Neuronal stem cell (in vitro differentiated cells): ENCODE measurements around the gene CNPY4.

Experiments
- DNase-seq: peaks from one replicate; pipeline ENCODE4 v3.0.0-alpha.2; 2013; ENCODE audit warnings: low spot score
- H2AFZ ChIP-seq: one replicate; pipeline ENCODE4 v1.6.1; 2013; ENCODE audit warnings: mild to moderate bottlenecking, low read length, inconsistent platforms
- H2AK5ac ChIP-seq: 2 replicates; pipeline ENCODE4 v1.6.1; 2013; ENCODE audit warnings: low read depth, mild to moderate bottlenecking, inconsistent platforms, low read length, moderate library complexity, mixed read lengths
- H2BK120ac ChIP-seq: 2 replicates; pipeline ENCODE4 v1.6.1; 2013; ENCODE audit warnings: low read depth, mild to moderate bottlenecking, inconsistent platforms, low read length, moderate library complexity, mixed read lengths
- H2BK12ac ChIP-seq: one replicate; pipeline ENCODE4 v1.6.1; 2013; ENCODE audit warnings: low read length, inconsistent platforms
- H2BK15ac ChIP-seq: 2 replicates; pipeline ENCODE4 v1.6.1; 2013; ENCODE audit warnings: mild to moderate bottlenecking, low read length, inconsistent platforms, mixed read lengths
- H2BK5ac ChIP-seq: one replicate; pipeline ENCODE4 v1.6.1; 2013; ENCODE audit warnings: inconsistent platforms, mild to moderate bottlenecking, low read length, moderate library complexity
- H3K14ac ChIP-seq: one replicate; pipeline ENCODE4 v1.6.1; 2013; ENCODE audit warnings: low read length, inconsistent platforms
- H3K18ac ChIP-seq: 2 replicates; pipeline ENCODE4 v1.6.1; 2013; ENCODE audit warnings: low read length, inconsistent platforms
- H3K23ac ChIP-seq: 2 replicates; pipeline ENCODE4 v1.6.1; 2013; ENCODE audit warnings: low read depth, mild to moderate bottlenecking, mixed read lengths, low read length, inconsistent platforms; ENCODE audit not compliant: poor library complexity
- H3K27ac ChIP-seq: replicated peaks from 3 replicates; pipeline ENCODE4 v1.5.1; 2013; ENCODE audit warnings: low read length, inconsistent platforms
- H3K27me3 ChIP-seq, 3 experiments: 2 replicates each; pipeline ENCODE4 v1.6.1; 2013; ENCODE audit warnings: low read length in 3 of 3, mild to moderate bottlenecking in 2 of 3, inconsistent platforms in 1 of 3, low read depth in 1 of 3, mixed read lengths in 1 of 3, moderate library complexity in 1 of 3; ENCODE audit not compliant: control insufficient read depth in 3 of 3, insufficient read depth in 3 of 3
- H3K36me3 ChIP-seq, 2 donors: replicated peaks in 1 of 2; 2 replicates each; pipeline ENCODE4 v1.6.1; 2013; ENCODE audit warnings: low read length in 2 of 2; ENCODE audit not compliant: control insufficient read depth in 2 of 2, insufficient read depth in 2 of 2
- H3K4ac ChIP-seq: 2 replicates; pipeline ENCODE4 v1.6.1; 2013; ENCODE audit warnings: inconsistent platforms, mild to moderate bottlenecking, low read length, moderate library complexity
- H3K4me1 ChIP-seq, 2 donors: 1 replicate in 1 of 2; 2 replicates in 1 of 2; pipeline ENCODE4 v1.6.1; 2013; ENCODE audit warnings: low read length in 2 of 2, low read depth in 1 of 2; ENCODE audit not compliant: control insufficient read depth in 2 of 2, insufficient read depth in 1 of 2
- H3K4me2 ChIP-seq: one replicate; pipeline ENCODE4 v1.6.1; 2013; ENCODE audit warnings: mild to moderate bottlenecking, low read length, inconsistent platforms; ENCODE audit not compliant: insufficient read depth, poor library complexity, severe bottlenecking
- H3K4me3 ChIP-seq, 2 donors: 2 replicates each; pipeline ENCODE4 v1.5.1; 2013; ENCODE audit warnings: low read length in 2 of 2, mild to moderate bottlenecking in 2 of 2, inconsistent platforms in 1 of 2, moderate library complexity in 1 of 2
- H3K79me1 ChIP-seq: one replicate; pipeline ENCODE4 v1.6.1; 2013; ENCODE audit warnings: low read depth, mild to moderate bottlenecking, inconsistent platforms, low read length, moderate library complexity
- H3K9ac ChIP-seq: one replicate; pipeline ENCODE4 v1.6.1; 2013; ENCODE audit warnings: mild to moderate bottlenecking, low read depth, low read length, inconsistent platforms; ENCODE audit not compliant: poor library complexity
- H3K9me3 ChIP-seq, 2 donors: replicated peaks in 1 of 2; 2 replicates each; pipeline versions ENCODE3 to v1.6.1; 2013; ENCODE audit warnings: low read length in 2 of 2, mild to moderate bottlenecking in 2 of 2, inconsistent platforms in 1 of 2, low read depth in 1 of 2, mixed read lengths in 1 of 2, moderate library complexity in 1 of 2; ENCODE audit not compliant: control insufficient read depth in 2 of 2, insufficient read depth in 1 of 2
- H4K8ac ChIP-seq: one replicate; pipeline ENCODE4 v1.6.1; 2013; ENCODE audit warnings: low read depth, mild to moderate bottlenecking, inconsistent platforms, low read length, moderate library complexity
- H4K91ac ChIP-seq: one replicate; pipeline ENCODE4 v1.6.1; 2013; ENCODE audit warnings: low read length, low read depth, mild to moderate bottlenecking, inconsistent platforms; ENCODE audit not compliant: poor library complexity
- WGBS, 2 donors: extraction: QIAGEN DNeasy Blood & Tissue Kit; methylation state at CpG; one replicate each; pipeline ENCODE4 v1.1.7; 2013; ENCODE audit warnings: missing lambda C conversion rate in 2 of 2, mixed read lengths in 1 of 2; ENCODE audit not compliant: insufficient read length in 2 of 2, insufficient replicate concordance in 1 of 2; ENCODE audit errors: extremely low coverage in 2 of 2; 5-methylcytosine and 5-hydroxymethylcytosine counted together

The CNPY4 gene

GRCh38 chr7:100101016-100101862 is 18.2 kb upstream of the CNPY4 start, which contains the start of the genes AP4M1 and MCM7:
Gene AP4M1 (plus strand): TSS chr7:100101643. CDS start chr7:100101715, 72 bp downstream.
Gene MCM7 (minus strand): TSS chr7:100101397. CDS start chr7:100101294, 103 bp downstream.
- Histone ChIP-seq H3K9ac (peak within 1 kb of the TSS; percentile 99), H2BK120ac (peak within 1 kb of the TSS; percentile 92), H3K79me1 (peaks cover 8% of the 10 kb centered on the region), H4K8ac (no peak within 1 kb of the TSS), H2AK5ac (peak within 1 kb of the TSS; percentile 88), H3K23ac (peak within 1 kb of the TSS; percentile 86), H3K4me3 (peak within 1 kb of the TSS; percentile 99), H3K4ac (peak within 1 kb of the TSS; percentile 80), H3K14ac (peak within 1 kb of the TSS; percentile 99), H3K4me2 (peak within 1 kb of the TSS; percentile 69), H3K27me3 (no peaks in the 10 kb centered on the region), H4K91ac (peak within 1 kb of the TSS; percentile 99), H3K27ac (peak within 1 kb of the TSS; percentile 94), H3K9me3 (no peaks in the 10 kb centered on the region), H3K18ac (peak within 1 kb of the TSS; percentile 99), H2BK15ac (no peak within 1 kb of the TSS), H2BK12ac (no peak within 1 kb of the TSS), H2BK5ac (peak within 1 kb of the TSS; percentile 94), H3K4me1 (peaks cover 10 to 20% of the 10 kb centered on the region in 2 donors), H2AFZ (peak within 1 kb of the TSS; percentile 88), H3K36me3 (peaks cover 39 to 69% of the 10 kb centered on the region in 2 donors)
- WGBS, 2 donors = no CpG with 5 or more reads among the region's 80 CpGs
- peak; percentile 99 for DNase-seq

DNA sequence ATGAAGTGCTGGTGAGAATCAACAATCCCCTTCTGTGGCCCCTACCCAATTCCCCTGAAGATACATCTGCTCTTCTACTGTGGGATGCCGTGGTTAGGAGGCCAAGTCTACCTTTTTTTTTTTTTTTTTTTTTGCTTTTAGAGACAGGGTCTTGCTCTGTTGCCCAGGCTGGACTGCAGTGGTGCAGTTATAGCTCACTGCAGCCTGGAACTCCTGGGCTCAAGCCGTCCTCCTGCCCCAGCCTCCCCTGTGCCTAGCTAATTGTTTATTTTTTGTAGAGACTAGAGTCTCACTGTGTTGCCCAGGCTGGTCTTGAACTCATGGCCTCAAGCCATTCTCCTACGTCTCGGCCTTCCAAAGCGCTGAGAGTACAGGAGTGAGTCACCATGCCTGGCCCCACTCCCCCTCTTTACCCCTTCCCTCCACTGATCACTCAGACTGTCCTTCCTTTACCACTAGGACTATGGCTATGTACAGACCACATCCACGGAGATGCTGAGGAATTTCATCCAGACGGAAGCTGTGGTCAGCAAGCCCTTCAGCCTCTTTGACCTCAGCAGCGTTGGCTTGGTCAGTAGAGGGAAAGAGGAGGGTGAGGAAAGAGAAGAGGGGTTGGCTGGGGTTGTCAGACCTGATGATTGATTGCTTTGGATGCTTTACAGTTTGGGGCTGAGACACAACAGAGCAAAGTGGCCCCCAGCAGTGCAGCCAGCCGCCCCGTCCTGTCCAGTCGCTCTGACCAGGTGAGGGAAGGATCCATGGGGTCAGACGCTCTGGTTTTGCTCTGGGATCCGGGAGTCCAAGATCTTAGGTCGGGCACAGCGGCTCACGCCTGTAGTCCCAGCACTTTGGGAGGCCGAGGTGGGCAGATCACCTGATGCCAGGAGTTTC is 16.2 kb upstream of the CNPY4 start:
- peaks cover 5% of the 10 kb centered on the region for H3K79me1 ChIP-seq
- no peak overlapping the region for H3K4ac ChIP-seq
- no peak overlapping the region for H2BK15ac ChIP-seq
- H4K8ac ChIP-seq = no peak overlapping the region
- no peaks in the 10 kb centered on the region for H3K27me3 ChIP-seq
- no peak overlapping the region for H2AFZ ChIP-seq
- H3K9ac ChIP-seq = no peak overlapping the region
- no CpG with 5 or more reads among the region's 17 CpGs for WGBS, 2 donors
- no peak overlapping the region for H4K91ac ChIP-seq
- H2BK12ac ChIP-seq = no peak overlapping the region
- DNase-seq = no peak
- H2BK5ac ChIP-seq = no peak overlapping the region
- peak overlapping the region in 1 of 2 donors; percentile 99 for H3K4me3 ChIP-seq
- no peak overlapping the region for H3K14ac ChIP-seq
- no peak overlapping the region for H3K27ac ChIP-seq
- H3K4me1 ChIP-seq = peaks cover 10 to 20% of the 10 kb centered on the region in 2 donors
- no peak overlapping the region for H3K4me2 ChIP-seq
- H2BK120ac ChIP-seq = peak overlapping the region; percentile 38
- H3K23ac ChIP-seq = no peak overlapping the region
- H3K18ac ChIP-seq = no peak overlapping the region
- H3K36me3 ChIP-seq = peaks cover 43 to 69% of the 10 kb centered on the region in 2 donors
- H3K9me3 ChIP-seq = no peaks in the 10 kb centered on the region
- H2AK5ac ChIP-seq = peak overlapping the region; percentile 20

DNA sequence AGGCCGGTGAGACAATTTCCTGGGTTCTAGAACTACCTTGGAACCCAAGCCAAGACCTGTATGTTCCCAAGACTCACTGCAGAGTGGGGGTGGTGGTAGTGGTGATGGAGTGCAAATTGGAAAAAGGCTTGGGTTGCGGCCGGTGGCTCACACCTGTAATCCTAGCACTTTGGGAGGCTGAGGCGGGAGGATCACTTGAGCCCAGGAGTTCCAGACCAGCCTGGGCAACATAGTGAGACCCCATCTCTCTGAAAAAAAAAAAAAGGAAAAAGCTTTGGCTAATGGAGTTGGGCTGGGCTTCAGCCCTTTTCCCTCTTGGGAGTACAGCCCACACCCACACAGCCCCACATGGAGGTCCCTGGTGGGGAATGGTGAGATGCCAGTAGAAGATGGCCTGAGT is 13.9 kb upstream of the CNPY4 start:
- Histone ChIP-seq H3K9ac (no peak overlapping the region), H3K23ac (no peak overlapping the region), H2BK5ac (no peak overlapping the region), H3K4me1 (peaks cover 4 to 11% of the 10 kb centered on the region in 2 donors), H3K27me3 (no peaks in the 10 kb centered on the region), H3K79me1 (no peaks in the 10 kb centered on the region), H3K4me3 (no peak overlapping the region), H2BK12ac (no peak overlapping the region), H4K91ac (no peak overlapping the region), H3K14ac (no peak overlapping the region), H3K18ac (no peak overlapping the region), H3K4me2 (no peak overlapping the region), H3K4ac (no peak overlapping the region), H4K8ac (no peak overlapping the region), H3K36me3 (peaks cover 37 to 69% of the 10 kb centered on the region in 2 donors), H2AK5ac (no peak overlapping the region), H2AFZ (no peak overlapping the region), H3K9me3 (no peaks in the 10 kb centered on the region), H2BK15ac (no peak overlapping the region), H2BK120ac (no peak overlapping the region), H3K27ac (no peak overlapping the region)
- DNase-seq = no peak
- WGBS, 2 donors = no CpG with 5 or more reads among the region's 4 CpGs
